ENCODE measurements around the gene MACROD2. TPM values are rescaled to one million over a fixed set of nuclear protein-coding genes. Genes with fewer than 3 reads are reported as not detected.

The MACROD2 gene
- polyA plus RNA-seq, 1 donor from 2014 or later = 23.2 TPM

DNA sequence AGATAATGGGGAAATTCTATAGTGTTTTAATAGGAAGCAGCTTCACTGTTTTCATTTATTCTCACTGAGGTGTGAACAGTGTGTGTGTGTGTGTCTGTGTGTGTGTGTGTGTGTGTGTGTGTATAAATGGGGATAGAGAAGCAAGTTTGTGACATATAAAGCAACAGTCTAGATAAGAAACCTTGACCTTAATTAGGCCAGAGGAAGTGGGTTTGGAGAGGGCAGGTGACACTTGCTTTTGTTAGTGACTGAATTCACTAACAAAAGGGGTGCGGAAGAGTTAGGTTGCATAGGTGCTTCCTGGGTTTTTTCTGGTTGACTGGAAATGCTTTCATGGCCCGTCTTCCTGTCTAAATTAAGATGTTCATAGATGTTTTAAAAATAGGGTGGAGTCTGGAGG, 857.8 kb downstream of the MACROD2 start:
- Histone ChIP-seq H3K9ac (ENCODE audit: low read length) (no peak overlapping the region), H3K9me2 (ENCODE audit: insufficient read depth, low read length) (no peaks in the 10 kb centered on the region), H3K27me3 (ENCODE audit: insufficient read depth, low read depth, low read length) (no peaks in the 10 kb centered on the region)

GRCh38 chr20:14855171-14855570, 859.9 kb downstream of the MACROD2 start:
- Histone ChIP-seq H3F3A (ENCODE audit: insufficient read depth, low read length, poor library complexity, severe bottlenecking) (no peaks in the 10 kb centered on the region), H4K20me1 (ENCODE audit: insufficient read depth) (no peaks in the 10 kb centered on the region)

More for the DNA sequence above, 857.8 kb downstream of the MACROD2 start:
- no peak overlapping the region for H3K4me3 ChIP-seq (ENCODE audit: low read length)
- H3K9me3 ChIP-seq (ENCODE audit: low read length) = no peaks in the 10 kb centered on the region
- no peaks in the 10 kb centered on the region for H3K36me3 ChIP-seq (ENCODE audit: insufficient read depth, low read length)
- H3K27ac ChIP-seq (ENCODE audit: low read length) = no peak overlapping the region
- no peaks in the 10 kb centered on the region for H3F3A ChIP-seq (ENCODE audit: insufficient read depth, low read length, poor library complexity, severe bottlenecking)
- H3K4me2 ChIP-seq (ENCODE audit: low read length) = no peak overlapping the region
- no peaks in the 10 kb centered on the region for H4K20me1 ChIP-seq (ENCODE audit: insufficient read depth)
- TF ChIP-seq POLR2AphosphoS5 (IDR thresholded peaks at IDR 0.05) (no peak), MXI1 (conservative IDR thresholded peaks at IDR 0.05; ENCODE audit: poor library complexity, severe bottlenecking) (no peak), EP300 (conservative IDR thresholded peaks at IDR 0.05; ENCODE audit: poor library complexity, severe bottlenecking) (no peak), RAD21 (conservative IDR thresholded peaks at IDR 0.05) (no peak), SMC3 (conservative IDR thresholded peaks at IDR 0.05; ENCODE audit: poor library complexity) (no peak), TAF1 (IDR thresholded peaks at IDR 0.05; ENCODE audit: low read depth) (no peak), CTCF (IDR thresholded peaks at IDR 0.05; ENCODE audit: poor library complexity, severe bottlenecking) (no peak), REST (IDR thresholded peaks at IDR 0.05; ENCODE audit: borderline replicate concordance) (no peak), EZH2 (IDR thresholded peaks at IDR 0.05; ENCODE audit: borderline replicate concordance, insufficient read depth, low read length, poor library complexity, severe bottlenecking) (no peak)
- H3K79me2 ChIP-seq (replicated peaks; ENCODE audit: insufficient read depth, low read length) = no peaks in the 10 kb centered on the region
- no peak overlapping the region for H2AFZ ChIP-seq (ENCODE audit: low read depth, low read length)

DNA sequence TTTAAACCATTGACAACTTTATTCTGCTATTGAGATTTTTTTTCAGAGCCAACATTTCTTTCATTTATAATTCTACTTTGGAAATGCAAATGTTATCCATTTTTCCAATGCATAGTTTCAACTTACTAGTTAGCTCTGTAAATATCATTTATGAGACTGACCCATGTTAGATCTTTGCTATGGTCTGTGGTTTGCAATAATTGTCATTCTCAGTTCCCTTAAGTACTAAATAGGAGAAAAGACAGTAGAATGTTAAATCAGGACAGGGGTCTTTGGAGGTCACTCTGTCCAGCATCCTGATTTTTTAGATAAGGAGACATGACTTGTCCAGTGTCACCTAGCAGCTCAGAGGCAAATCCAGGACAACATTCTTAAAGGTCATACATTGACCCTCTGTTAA, 864.3 kb downstream of the MACROD2 start:
- H3K4me3 ChIP-seq (ENCODE audit: low read length) = no peak overlapping the region
- H3K79me2 ChIP-seq (replicated peaks; ENCODE audit: insufficient read depth, low read length) = no peaks in the 10 kb centered on the region
- TF ChIP-seq MXI1 (conservative IDR thresholded peaks at IDR 0.05; ENCODE audit: poor library complexity, severe bottlenecking) (no peak), TAF1 (IDR thresholded peaks at IDR 0.05; ENCODE audit: low read depth) (no peak)
- H2AFZ ChIP-seq (ENCODE audit: low read depth, low read length) = no peak overlapping the region
- H3K9me3 ChIP-seq (ENCODE audit: low read length) = no peaks in the 10 kb centered on the region
- no peaks in the 10 kb centered on the region for H3K9me2 ChIP-seq (ENCODE audit: insufficient read depth, low read length)
- H3K36me3 ChIP-seq (ENCODE audit: insufficient read depth, low read length) = no peaks in the 10 kb centered on the region
- no peak overlapping the region for H3K27ac ChIP-seq (ENCODE audit: low read length)
- H4K20me1 ChIP-seq (ENCODE audit: insufficient read depth) = no peaks in the 10 kb centered on the region
- no peaks in the 10 kb centered on the region for H3F3A ChIP-seq (ENCODE audit: insufficient read depth, low read length, poor library complexity, severe bottlenecking)
- no peaks in the 10 kb centered on the region for H3K27me3 ChIP-seq (ENCODE audit: insufficient read depth, low read depth, low read length)
- H3K4me2 ChIP-seq (ENCODE audit: low read length) = no peak overlapping the region
- no peak overlapping the region for H3K9ac ChIP-seq (ENCODE audit: low read length)

More at GRCh38 chr20:14855171-14855570, 859.9 kb downstream of the MACROD2 start:
- H3K36me3 ChIP-seq (ENCODE audit: insufficient read depth, low read length) = no peaks in the 10 kb centered on the region
- no peaks in the 10 kb centered on the region for H3K9me2 ChIP-seq (ENCODE audit: insufficient read depth, low read length)
- no peak overlapping the region for H3K27ac ChIP-seq (ENCODE audit: low read length)
- no peaks in the 10 kb centered on the region for H3K79me2 ChIP-seq (replicated peaks; ENCODE audit: insufficient read depth, low read length)
- H2AFZ ChIP-seq (ENCODE audit: low read depth, low read length) = no peak overlapping the region
- no peak overlapping the region for H3K4me2 ChIP-seq (ENCODE audit: low read length)
- H3K9ac ChIP-seq (ENCODE audit: low read length) = no peak overlapping the region
- H3K9me3 ChIP-seq (ENCODE audit: low read length) = no peaks in the 10 kb centered on the region
- no peaks in the 10 kb centered on the region for H3K27me3 ChIP-seq (ENCODE audit: insufficient read depth, low read depth, low read length)
- H3K4me3 ChIP-seq (ENCODE audit: low read length) = no peak overlapping the region
- no peak for TF ChIP-seq TAF1 (IDR thresholded peaks at IDR 0.05; ENCODE audit: low read depth)
